ENCODE measurements around the gene GDF7.

DNA sequence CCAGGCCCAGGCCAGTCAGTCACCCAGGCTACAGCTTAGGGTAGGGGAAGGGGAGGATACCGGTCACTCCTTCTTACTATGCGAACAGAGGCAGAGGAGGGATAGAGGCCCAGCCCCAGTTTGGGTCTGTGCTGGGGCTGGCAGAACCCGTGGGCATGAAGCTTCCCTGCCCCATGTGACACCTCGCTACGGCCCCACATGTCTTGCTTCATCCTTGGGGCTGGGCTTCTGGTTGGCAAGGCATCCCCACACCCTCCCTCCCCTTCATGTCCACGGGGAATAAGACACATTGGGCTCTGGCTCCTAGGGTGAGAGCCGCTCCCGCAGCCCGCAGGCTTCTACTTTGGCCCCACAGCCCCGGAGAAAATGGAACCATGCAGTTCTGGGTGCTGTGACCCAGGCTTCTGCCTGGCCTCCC lies 48.5 kb upstream of the GDF7 start:
- no peak for TF ChIP-seq RCOR1 (IDR thresholded peaks at IDR 0.05; ENCODE audit: insufficient replicate concordance, low read length)
- TF ChIP-seq, protein P1, sequence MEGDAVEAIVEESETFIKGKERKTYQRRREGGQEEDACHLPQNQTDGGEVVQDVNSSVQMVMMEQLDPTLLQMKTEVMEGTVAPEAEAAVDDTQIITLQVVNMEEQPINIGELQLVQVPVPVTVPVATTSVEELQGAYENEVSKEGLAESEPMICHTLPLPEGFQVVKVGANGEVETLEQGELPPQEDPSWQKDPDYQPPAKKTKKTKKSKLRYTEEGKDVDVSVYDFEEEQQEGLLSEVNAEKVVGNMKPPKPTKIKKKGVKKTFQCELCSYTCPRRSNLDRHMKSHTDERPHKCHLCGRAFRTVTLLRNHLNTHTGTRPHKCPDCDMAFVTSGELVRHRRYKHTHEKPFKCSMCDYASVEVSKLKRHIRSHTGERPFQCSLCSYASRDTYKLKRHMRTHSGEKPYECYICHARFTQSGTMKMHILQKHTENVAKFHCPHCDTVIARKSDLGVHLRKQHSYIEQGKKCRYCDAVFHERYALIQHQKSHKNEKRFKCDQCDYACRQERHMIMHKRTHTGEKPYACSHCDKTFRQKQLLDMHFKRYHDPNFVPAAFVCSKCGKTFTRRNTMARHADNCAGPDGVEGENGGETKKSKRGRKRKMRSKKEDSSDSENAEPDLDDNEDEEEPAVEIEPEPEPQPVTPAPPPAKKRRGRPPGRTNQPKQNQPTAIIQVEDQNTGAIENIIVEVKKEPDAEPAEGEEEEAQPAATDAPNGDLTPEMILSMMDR (conservative IDR thresholded peaks at IDR 0.05; ENCODE audit: low read depth, low read length) = no peak
- no peak for TF ChIP-seq RAD21 (IDR thresholded peaks at IDR 0.05; ENCODE audit: low read length)
- TF ChIP-seq, protein P2, sequence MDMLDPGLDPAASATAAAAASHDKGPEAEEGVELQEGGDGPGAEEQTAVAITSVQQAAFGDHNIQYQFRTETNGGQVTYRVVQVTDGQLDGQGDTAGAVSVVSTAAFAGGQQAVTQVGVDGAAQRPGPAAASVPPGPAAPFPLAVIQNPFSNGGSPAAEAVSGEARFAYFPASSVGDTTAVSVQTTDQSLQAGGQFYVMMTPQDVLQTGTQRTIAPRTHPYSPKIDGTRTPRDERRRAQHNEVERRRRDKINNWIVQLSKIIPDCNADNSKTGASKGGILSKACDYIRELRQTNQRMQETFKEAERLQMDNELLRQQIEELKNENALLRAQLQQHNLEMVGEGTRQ (IDR thresholded peaks at IDR 0.05; ENCODE audit: low read depth, low read length) = no peak
- no peak for TF ChIP-seq BHLHE40 (IDR thresholded peaks at IDR 0.05; ENCODE audit: low read depth, low read length)
- TF ChIP-seq CHD1 (IDR thresholded peaks at IDR 0.05; ENCODE audit: low read depth, low read length) = no peak
- TF ChIP-seq POLR2A (IDR thresholded peaks at IDR 0.05; ENCODE audit: low read depth, low read length) = no peak
- TF ChIP-seq MXI1 (IDR thresholded peaks at IDR 0.05; ENCODE audit: borderline replicate concordance, low read depth, low read length) = no peak
- TF ChIP-seq CEBPB (IDR thresholded peaks at IDR 0.05; ENCODE audit: low read depth, low read length) = no peak
- no peak for TF ChIP-seq RFX5 (IDR thresholded peaks at IDR 0.05; ENCODE audit: low read depth, low read length)
- no peak for TF ChIP-seq SMC3 (IDR thresholded peaks at IDR 0.05; ENCODE audit: low read depth, low read length)
- no peak for TF ChIP-seq MAZ (IDR thresholded peaks at IDR 0.05; ENCODE audit: borderline replicate concordance, low read depth, low read length)
- no peak for TF ChIP-seq MAFK (IDR thresholded peaks at IDR 0.05; ENCODE audit: low read depth, low read length)
- TF ChIP-seq, protein P3, sequence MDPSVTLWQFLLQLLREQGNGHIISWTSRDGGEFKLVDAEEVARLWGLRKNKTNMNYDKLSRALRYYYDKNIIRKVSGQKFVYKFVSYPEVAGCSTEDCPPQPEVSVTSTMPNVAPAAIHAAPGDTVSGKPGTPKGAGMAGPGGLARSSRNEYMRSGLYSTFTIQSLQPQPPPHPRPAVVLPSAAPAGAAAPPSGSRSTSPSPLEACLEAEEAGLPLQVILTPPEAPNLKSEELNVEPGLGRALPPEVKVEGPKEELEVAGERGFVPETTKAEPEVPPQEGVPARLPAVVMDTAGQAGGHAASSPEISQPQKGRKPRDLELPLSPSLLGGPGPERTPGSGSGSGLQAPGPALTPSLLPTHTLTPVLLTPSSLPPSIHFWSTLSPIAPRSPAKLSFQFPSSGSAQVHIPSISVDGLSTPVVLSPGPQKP (IDR thresholded peaks at IDR 0.05; ENCODE audit: borderline replicate concordance, low read depth, low read length) = no peak

Measured in IMR-90 (cell line).